Nephron (organoid): ENCODE measurements around the gene SNRNP200.

Source experiments
- H3K27ac Mint-ChIP-seq, 3 experiments: 2 replicates each; pipeline ENCODE4 v1.8.0; 2020; ENCODE audit warnings: mixed read lengths in 3 of 3, mild to moderate bottlenecking in 2 of 3, moderate library complexity in 1 of 3
- H3K27me3 Mint-ChIP-seq: 2 replicates; pipeline ENCODE4 v1.8.0; 2021; ENCODE audit warnings: low read depth, mild to moderate bottlenecking, moderate library complexity, mixed read lengths
- H3K36me3 Mint-ChIP-seq: 2 replicates; pipeline ENCODE4 v1.8.0; 2020; ENCODE audit warnings: low read depth, mixed read lengths
- H3K4me1 Mint-ChIP-seq: 2 replicates; pipeline ENCODE4 v1.8.0; 2020; ENCODE audit warnings: mixed read lengths
- H3K4me3 Mint-ChIP-seq, 3 experiments: 2 replicates each; pipeline ENCODE4 v1.8.0; 2020; ENCODE audit warnings: mild to moderate bottlenecking in 3 of 3, mixed read lengths in 3 of 3, moderate library complexity in 2 of 3
- H3K9me3 Mint-ChIP-seq: 2 replicates; pipeline ENCODE4 v1.8.0; 2020; ENCODE audit warnings: mixed read lengths
- CTCF ChIP-seq, 3 experiments: fragments of 200-600 bp; sonication (generic); IDR thresholded peaks; one replicate each; pipeline ENCODE4 v1.5.0; 2021; ENCODE audit warnings: antibody characterized with exemption in 3 of 3; ENCODE audit not compliant: unreplicated experiment in 3 of 3

The SNRNP200 gene

GRCh38 chr2:96231316-96231715, 74.0 kb downstream of the SNRNP200 start:
- Mint-ChIP-seq H3K36me3 (no peaks in the 10 kb centered on the region), H3K4me1 (no peaks in the 10 kb centered on the region), H3K9me3 (no peaks in the 10 kb centered on the region), H3K4me3 (no peak overlapping the region), H3K27ac (no peak overlapping the region), H3K27me3 (no peaks in the 10 kb centered on the region)
- no peak for TF ChIP-seq CTCF (IDR thresholded peaks at IDR 0.05; ENCODE audit: unreplicated experiment in 3 of 3)

GRCh38 chr2:96225016-96225533, 80.3 kb downstream of the SNRNP200 start:
- Mint-ChIP-seq H3K4me1 (no peaks in the 10 kb centered on the region), H3K4me3 (no peak overlapping the region), H3K9me3 (no peaks in the 10 kb centered on the region), H3K27me3 (no peaks in the 10 kb centered on the region), H3K36me3 (no peaks in the 10 kb centered on the region), H3K27ac (no peak overlapping the region)
- no peak for TF ChIP-seq CTCF (IDR thresholded peaks at IDR 0.05; ENCODE audit: unreplicated experiment in 3 of 3)
